ENCODE data around the gene F2RL1. TPM values are rescaled to one million over a fixed set of nuclear protein-coding genes. Genes with fewer than 3 reads are reported as not detected.

The F2RL1 gene
- total RNA-seq, 4 donors from 2014 or later = 0.19 to 3.6 (median 0.35) TPM

GRCh38 chr5:76787237-76787636, 31.6 kb upstream of the F2RL1 start:
- TF ChIP-seq CTCF (IDR thresholded peaks at IDR 0.05; ENCODE audit: low read depth) = no peak

GRCh38 chr5:76788362-76788761, 30.5 kb upstream of the F2RL1 start:
- TF ChIP-seq CTCF (IDR thresholded peaks at IDR 0.05; ENCODE audit: low read depth) = no peak

GRCh38 chr5:76789991-76790581, 28.7 kb upstream of the F2RL1 start:
- TF ChIP-seq CTCF (IDR thresholded peaks at IDR 0.05; ENCODE audit: low read depth) = no peak

GRCh38 chr5:76790632-76791290, 28.1 kb upstream of the F2RL1 start:
- TF ChIP-seq CTCF (IDR thresholded peaks at IDR 0.05; ENCODE audit: low read depth) = no peak

GRCh38 chr5:76791461-76791860, 27.4 kb upstream of the F2RL1 start:
- no peak for TF ChIP-seq CTCF (IDR thresholded peaks at IDR 0.05; ENCODE audit: low read depth)

- TF ChIP-seq CTCF (IDR thresholded peaks at IDR 0.05; ENCODE audit: low read depth) = no peak
Observed at GRCh38 chr5:76794871-76795270, 24.0 kb upstream of the F2RL1 start.

DNA sequence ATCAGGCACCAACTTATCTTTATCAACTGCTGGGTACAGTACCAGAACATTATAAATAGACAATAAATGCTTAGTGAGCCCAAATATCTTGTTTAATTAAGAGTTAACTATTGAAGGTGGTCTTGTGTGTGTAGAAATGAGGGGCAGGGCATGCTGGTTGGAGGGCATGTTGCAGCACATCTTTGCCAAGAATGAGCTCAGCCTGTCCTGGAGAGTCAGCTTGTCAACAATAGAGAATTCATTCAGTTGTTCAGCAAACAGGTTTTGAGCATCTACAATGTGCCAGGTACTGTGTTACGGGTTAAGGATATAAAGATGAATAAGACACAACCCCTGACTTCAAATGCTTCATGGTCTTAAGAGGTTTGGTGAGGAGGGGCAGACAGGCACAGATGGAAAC, 19.2 kb upstream of the F2RL1 start:
- no peak for TF ChIP-seq CTCF (IDR thresholded peaks at IDR 0.05; ENCODE audit: low read depth)
